Stimulated activated CD4-positive, alpha-beta T cell treated with anti-CD3 and anti-CD28 coated beads, Interleukin-4, amount 100 ng/mL, for 48 hours (primary cell): ENCODE measurements around the gene PLD1.

Source experiments
- DNase-seq, 2 donors: peaks; one replicate each; pipeline ENCODE4 v3.0.0-alpha.2; 2020; ENCODE audit warnings: low read depth in 2 of 2

PLD1 gene

DNA sequence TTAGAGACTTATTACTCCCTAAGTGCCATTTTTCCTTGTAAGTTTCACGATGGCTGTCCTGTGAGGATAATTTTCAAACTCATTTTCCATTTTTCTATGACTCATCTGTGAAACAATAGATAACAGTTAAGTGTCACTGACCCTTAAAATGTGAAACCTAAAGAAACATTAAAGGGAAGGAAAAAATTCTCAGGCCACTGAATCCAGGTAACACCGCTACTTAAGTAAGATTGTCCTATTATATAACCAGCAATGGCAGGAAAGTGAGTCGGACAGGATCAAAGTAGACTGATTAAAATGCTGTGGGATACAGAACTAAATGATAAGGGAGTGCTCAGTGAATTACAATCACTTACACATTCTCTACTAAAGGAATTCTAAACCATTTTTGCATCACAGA lies 12.4 kb downstream of the PLD1 start:
- no peak for DNase-seq

DNA sequence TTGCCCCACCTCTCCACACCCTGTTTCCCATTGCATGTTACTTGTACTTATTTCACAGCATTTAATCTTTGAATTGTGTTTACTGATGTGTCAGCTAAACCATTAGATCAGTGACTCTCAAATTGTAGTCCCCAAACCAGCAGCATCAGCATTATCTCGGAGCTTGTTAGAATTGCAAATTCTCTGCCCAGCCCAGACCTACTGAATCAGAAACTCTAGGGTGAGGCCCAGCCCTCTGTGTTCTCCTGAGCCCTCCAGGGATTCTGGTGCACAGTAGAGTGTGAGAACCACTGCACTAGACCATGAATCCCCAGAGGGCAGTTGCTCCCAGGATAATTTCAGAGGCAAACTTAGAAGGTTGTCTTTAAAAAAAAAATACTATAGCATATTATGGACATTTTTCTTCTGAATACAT lies 13.0 kb downstream of the PLD1 start:
- DNase-seq = no peak

- no peak for DNase-seq
These were observed 13.5 kb downstream of the PLD1 start for GRCh38 chr3:171796625-171797264.

DNA sequence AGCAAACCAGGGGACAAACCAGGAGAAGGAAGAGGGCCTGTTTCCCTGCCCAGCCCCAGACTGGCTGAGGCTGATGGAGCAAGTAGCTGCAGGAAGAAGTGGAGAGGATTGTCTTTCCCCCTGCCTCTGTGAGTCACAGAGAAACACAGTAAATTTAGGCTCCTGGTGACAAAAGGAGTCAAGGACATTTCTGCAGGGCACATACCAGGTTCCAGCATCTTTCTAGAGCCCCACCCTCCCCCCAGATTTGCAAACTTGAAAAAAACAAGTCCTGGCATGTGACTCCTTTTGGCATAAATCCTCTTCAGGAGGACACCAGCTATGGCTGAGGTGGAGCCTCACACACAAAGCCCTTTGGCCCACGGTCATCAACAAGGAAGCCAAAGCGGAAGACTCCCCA lies 17.8 kb downstream of the PLD1 start:
- DNase-seq = no peak

DNA sequence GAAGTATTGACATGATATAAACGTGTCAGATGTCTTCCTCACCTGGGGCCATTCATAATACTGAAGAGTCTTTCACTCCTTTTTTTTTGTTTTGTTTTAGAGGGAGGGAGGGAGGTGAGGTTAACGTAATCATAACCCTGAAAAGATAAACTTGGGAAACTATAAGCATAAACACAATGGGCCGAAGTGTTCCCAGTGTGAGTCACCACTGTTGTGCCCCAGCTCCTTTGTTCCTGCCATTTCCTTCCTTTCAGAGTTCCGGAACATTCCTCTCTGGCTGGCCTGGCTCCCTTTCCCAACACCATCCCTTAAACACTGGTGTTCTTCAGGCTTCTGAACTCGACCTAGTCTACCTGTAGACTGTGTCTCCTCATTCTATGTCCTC lies 18.6 kb downstream of the PLD1 start:
- DNase-seq = no peak

- DNase-seq = no peak
These were observed 19.2 kb downstream of the PLD1 start for GRCh38 chr3:171790898-171791691.

DNA sequence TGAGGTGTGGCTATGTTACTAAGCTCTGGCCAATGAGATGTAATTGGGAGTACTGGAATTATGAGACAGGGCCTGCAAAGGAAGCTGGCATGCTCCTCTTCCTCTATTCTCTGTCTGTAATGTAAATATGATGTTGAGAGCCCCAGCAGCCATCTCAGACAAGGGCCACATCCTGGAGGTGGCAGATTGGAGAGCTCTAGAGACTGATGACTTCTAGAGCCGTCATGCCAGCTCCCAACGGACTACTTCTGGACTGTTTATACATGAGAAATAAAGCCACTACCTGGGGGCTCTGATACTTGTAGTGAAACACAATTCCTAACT lies 19.7 kb downstream of the PLD1 start:
- DNase-seq = no peak

- DNase-seq = no peak
These were observed 20.4 kb downstream of the PLD1 start for GRCh38 chr3:171789759-171790505.

GRCh38 chr3:171788546-171789351 lies 21.5 kb downstream of the PLD1 start:
- DNase-seq = no peak

DNA sequence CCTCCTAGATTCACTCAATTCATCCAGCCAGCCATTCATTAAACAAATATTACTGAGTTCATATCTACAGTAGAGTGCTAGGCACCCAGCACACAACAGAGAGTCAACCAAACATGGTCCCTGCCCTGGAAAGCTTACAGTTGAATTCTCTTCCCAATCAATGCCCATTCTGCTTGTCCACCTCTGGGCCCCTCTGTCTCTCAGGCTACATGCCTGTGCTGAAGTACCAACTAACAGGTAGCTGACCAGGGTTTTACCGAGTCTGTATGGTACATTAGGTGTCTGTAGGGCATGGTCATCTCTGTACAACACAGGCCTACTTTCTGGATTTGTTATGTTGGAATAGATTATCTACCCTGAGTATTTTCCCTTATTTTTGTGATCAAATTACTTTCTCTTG lies 23.3 kb downstream of the PLD1 start:
- no peak for DNase-seq

DNA sequence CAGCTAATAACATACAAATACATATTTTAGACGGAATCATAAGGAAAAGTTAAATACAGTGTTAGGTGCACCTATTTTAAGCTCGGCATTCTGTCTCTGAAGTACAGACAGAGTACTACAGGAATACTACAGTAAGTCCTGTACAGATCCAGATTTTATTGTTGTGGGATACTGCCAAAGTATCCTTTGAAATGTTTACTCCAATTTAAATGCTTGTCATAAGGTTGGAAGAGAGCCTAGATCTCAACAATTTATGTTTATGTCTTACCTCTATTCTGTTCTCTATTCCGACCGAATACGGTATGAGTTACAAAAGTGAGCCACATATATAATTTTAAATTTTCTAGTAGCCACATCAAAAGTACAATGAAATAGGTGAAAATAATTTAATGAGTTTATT lies 25.3 kb downstream of the PLD1 start:
- DNase-seq = no peak

- DNase-seq = no peak
These were observed 25.9 kb downstream of the PLD1 start for GRCh38 chr3:171784387-171784786.

GRCh38 chr3:171783626-171784025 lies 26.7 kb downstream of the PLD1 start:
- DNase-seq = no peak

- no peak for DNase-seq
These were observed 27.2 kb downstream of the PLD1 start for GRCh38 chr3:171783086-171783485.

DNA sequence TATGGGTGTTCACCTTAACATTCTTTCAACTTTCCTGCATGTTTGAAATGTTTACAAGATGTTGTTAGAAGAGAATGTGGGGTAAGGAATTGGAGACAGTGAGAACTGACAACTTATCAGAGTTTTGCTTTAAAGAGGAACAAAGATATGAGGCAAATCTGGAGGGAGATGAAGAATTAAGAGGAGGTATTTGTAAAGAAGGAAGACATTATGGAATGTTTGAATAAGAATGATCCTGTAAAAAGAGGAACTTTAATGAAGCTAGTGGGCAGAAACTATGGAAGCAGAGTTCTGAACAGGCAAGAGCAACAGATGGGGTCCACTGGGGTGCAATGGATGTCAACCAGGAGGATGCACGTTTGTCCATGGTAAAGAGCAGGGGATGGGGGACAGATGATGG lies 27.7 kb downstream of the PLD1 start:
- no peak for DNase-seq

DNA sequence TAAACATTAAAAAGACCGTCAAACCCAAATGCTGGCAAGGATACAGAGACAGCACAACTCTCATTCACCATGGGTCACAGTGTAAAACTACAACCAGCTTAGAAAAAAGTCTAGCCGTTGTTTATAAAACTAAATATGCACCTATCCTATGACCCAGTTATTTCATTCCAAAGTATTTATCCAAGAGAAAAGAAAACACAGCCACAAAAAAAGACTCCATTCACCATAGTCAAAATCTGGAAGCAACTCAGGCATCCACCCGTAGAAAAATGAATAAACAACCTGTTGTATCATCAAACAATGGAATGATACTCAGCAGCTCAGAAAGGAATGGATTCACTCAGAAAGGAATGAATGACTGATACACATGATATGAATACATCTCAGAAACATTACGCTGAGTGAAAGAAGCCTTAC lies 28.6 kb downstream of the PLD1 start:
- no peak for DNase-seq

DNA sequence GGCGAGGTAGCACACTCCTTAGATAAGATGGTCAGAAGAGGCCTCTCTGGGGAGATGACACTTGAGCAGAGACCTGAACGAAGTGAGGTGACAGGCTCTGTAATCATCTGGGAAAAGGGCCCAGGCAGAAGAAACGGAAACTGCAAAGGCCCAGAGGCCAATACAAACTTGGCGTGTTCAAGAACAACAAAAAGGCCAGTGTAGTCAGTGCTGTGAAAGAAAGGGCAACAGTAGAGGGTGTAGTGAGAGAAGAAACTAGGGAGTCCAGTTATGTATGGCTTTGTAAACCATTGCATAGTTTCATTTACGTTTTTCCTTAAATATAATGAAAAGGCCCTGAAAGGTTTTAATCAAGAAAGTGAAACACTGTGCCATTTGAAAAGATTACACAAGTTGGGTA lies 31.8 kb downstream of the PLD1 start:
- DNase-seq = no peak

GRCh38 chr3:171777596-171777995 lies 32.7 kb downstream of the PLD1 start:
- DNase-seq = no peak

DNA sequence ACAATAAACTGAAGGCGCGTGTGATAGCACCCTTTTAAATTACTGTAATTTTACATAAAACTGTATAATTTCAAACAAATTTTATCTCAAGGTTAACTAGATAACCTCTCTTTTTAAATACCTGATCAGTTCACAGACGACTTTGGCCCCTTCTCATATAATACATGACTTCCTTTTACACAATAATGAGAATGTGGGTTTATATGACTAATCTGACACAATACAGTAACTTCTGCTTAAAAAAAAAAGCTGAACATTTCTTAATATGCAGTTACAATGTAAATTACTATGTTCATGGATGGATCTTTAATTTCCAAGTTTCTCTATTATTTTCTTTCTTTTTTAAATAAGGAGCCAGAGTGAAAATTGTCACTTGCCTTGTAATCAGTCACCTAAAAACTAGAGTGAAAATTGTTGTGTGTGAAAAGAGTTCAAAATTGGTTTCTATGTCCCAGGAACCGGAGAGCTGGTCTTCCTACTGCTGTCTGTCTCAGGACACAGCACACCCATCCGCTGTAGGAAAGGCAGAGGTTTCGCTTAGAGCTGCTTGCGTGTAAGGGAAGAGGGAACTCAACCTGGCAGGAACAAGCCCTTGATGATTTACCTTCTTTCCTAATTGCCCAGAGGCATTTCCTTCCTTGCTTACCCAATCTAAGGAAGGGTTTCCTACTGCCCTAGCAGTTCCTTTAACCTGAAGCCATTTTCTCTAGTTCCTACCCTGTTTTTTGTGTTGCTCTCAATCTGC lies 33.3 kb downstream of the PLD1 start:
- no peak for DNase-seq

GRCh38 chr3:171776411-171776810 lies 33.9 kb downstream of the PLD1 start:
- no peak for DNase-seq

GRCh38 chr3:171775943-171776342 lies 34.3 kb downstream of the PLD1 start:
- no peak for DNase-seq
